ENCODE measurements around the gene FMNL2.

FMNL2 gene

DNA sequence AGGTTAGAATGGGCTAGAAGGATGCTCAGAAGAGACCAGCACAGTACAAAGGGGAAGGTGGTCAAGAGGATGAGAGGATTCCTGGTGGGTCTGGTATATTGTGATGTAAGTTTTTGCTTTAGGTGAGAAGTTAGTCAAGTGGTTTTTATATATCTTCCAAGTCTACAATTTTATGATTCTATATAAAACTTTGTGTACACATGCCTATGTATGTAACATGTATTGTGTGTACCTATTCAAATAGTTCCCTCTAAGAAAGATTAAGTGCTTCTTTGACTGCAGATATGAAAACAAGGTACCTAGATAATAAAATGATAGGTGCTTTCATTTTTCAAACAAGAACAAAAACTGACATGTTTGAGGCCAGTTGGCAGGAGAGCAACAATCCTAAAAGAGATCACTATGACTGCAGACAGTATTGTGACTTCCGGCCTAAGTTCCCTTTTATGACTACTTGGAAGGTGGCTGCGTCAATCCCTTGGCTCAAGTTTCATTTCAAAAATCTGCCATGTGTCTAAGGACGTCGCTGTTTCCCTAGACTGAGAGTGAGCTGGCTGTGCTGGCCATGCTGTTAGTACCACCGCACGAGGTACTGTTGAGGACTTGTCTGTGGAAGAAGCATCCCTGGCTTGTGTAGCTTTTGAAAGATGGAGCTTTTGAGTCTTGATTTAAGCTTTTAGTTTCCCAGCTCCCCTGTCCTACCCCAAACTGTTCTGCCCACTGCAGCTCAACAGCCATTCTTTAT lies 259.2 kb downstream of the FMNL2 start:
- H3K27ac ChIP-seq, result no peak overlapping the region
- no peak for TF ChIP-seq ZFX (IDR thresholded peaks at IDR 0.05; ENCODE audit: borderline replicate concordance)
- TF ChIP-seq, protein P1, sequence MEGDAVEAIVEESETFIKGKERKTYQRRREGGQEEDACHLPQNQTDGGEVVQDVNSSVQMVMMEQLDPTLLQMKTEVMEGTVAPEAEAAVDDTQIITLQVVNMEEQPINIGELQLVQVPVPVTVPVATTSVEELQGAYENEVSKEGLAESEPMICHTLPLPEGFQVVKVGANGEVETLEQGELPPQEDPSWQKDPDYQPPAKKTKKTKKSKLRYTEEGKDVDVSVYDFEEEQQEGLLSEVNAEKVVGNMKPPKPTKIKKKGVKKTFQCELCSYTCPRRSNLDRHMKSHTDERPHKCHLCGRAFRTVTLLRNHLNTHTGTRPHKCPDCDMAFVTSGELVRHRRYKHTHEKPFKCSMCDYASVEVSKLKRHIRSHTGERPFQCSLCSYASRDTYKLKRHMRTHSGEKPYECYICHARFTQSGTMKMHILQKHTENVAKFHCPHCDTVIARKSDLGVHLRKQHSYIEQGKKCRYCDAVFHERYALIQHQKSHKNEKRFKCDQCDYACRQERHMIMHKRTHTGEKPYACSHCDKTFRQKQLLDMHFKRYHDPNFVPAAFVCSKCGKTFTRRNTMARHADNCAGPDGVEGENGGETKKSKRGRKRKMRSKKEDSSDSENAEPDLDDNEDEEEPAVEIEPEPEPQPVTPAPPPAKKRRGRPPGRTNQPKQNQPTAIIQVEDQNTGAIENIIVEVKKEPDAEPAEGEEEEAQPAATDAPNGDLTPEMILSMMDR (IDR thresholded peaks at IDR 0.05), result no peak

DNA sequence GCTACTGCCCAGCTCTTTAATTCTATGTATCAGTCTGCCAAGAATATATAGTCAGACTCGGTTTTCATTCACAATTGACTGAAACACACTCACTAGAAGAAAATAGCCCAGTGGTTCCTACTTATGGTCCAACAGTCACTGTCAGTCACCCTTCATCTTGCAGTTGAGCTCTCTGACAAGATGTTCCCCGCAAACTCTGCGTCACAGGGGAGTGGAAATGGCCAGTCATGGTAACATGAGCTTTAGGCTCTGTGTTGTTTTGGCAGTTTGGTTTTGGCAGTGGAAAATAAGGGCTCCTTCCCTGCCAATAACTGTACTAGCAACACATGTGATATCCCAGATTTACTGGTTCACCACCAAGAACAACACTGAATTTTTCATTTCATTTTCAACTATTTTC lies 259.8 kb downstream of the FMNL2 start:
- TF ChIP-seq ZFX (IDR thresholded peaks at IDR 0.05; ENCODE audit: borderline replicate concordance), result no peak
- TF ChIP-seq, protein P1 (IDR thresholded peaks at IDR 0.05), result no peak
- no peak overlapping the region for H3K27ac ChIP-seq

DNA sequence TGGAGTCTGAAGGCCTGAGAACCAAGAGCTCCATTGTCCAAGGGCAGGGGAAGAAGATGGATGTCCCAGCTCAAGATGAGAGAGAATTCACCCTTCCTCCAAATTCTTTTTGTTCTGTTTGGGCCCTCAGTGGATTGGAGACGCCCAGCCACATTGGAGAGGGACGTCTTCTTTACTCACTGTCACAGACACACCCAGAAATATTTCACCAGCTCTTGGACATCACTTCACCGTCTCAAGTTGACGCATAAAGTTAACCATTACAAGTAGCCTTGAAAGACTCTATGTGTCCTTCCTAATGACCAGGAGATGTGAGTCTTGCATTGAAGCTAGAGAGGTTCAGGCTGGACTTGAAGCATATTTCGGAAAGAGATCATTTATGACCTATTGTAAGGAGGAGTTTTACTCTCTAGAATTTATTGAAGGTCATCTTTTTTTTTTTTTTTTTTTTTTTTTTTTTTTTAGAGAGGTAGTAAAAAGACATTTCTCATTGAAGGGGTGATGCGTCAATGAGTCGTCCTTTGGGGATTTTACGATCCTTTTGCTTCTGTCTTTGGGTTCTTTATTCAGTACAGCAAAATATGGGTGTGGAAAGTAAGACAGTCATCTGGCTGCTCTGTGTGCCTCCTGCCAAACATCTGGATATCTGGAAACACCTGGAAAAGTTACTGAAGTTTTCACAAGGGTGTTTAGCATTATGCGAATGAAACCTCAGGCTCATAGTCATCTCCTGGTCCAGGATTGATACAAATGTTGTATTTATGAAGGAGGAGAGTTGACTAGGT lies 264.2 kb downstream of the FMNL2 start:
- no peak overlapping the region for H3K27ac ChIP-seq
- TF ChIP-seq, protein P1 (IDR thresholded peaks at IDR 0.05), result no peak
- TF ChIP-seq ZFX (IDR thresholded peaks at IDR 0.05; ENCODE audit: borderline replicate concordance), result no peak

DNA sequence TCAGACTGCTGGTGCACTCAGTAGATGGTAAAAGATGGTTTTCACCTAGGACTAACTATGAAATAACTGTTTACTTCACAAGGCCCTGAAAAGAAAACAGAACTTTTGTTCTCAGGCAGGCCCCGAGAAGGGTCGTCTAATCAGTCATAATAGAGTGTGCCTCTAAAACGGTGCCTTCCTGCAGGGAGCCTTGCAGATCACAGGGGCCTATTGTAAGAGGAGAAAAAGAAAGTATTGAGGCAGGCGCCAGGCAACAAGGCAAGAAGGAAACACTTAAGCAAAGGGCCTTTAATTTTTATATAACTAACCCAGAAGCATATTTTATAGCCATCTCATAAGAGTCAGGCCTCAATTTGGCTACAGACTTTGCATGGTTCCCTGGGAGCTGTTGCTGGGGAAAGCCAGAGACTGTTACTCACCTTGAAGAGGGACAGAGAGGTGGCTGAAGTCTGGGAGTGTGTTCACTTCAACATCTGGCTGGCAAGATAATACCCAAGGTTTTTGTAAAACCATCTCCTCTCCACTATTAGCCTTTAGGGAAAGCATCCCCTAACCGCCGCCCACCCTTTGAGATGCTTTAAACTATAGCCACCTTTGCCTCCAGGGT lies 265.2 kb downstream of the FMNL2 start:
- H3K27ac ChIP-seq, result no peak overlapping the region
- TF ChIP-seq, protein P1 (IDR thresholded peaks at IDR 0.05), result no peak
- TF ChIP-seq ZFX (IDR thresholded peaks at IDR 0.05; ENCODE audit: borderline replicate concordance), result no peak

- TF ChIP-seq ZFX (IDR thresholded peaks at IDR 0.05; ENCODE audit: borderline replicate concordance), result no peak
- TF ChIP-seq, protein P1 (IDR thresholded peaks at IDR 0.05), result no peak
These were observed 265.7 kb downstream of the FMNL2 start for GRCh38 chr2:152600697-152601096.

DNA sequence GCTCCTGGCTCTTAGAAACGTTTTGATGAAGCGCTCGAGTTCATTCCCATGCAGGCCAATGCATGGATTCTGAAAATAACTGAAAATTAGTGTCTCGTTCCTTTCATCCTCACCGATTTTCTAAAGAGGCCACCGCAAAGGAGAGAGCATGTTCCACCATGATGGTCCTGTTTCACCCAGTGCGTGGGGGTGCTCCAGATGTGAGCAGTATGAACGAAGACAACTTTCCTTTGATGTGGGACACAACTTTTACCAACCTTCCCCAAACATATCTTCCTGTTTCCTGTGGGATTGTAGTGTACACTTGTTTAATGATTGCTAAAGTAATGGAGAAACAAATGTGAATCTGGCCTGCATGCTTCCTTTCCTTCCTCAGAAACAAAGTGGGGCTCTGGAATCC lies 267.8 kb downstream of the FMNL2 start:
- no peak overlapping the region for H3K27ac ChIP-seq
- TF ChIP-seq, protein P1 (IDR thresholded peaks at IDR 0.05), result no peak
- no peak for TF ChIP-seq ZFX (IDR thresholded peaks at IDR 0.05; ENCODE audit: borderline replicate concordance)

More at GRCh38 chr2:152600697-152601096, 265.7 kb downstream of the FMNL2 start:
- no peak overlapping the region for H3K27ac ChIP-seq
